Lower leg skin (tissue), 3 donors: ENCODE results near the gene POLN.

ENCODE experiments used
- POLR2A ChIP-seq, 2 donors: fragments of 450-650 bp; IDR thresholded peaks; one replicate each; pipeline ENCODE4 v1.6.1; 2016 to 2017; ENCODE audit warnings: antibody characterized with exemption in 2 of 2, mild to moderate bottlenecking in 1 of 2, moderate library complexity in 1 of 2
- TF ChIP-seq, protein P1 (sequence below), 3 donors: fragments of 450-650 bp; IDR thresholded peaks; one replicate each; pipeline ENCODE4 v1.5.1; 2016; ENCODE audit warnings: antibody characterized with exemption in 3 of 3, mild to moderate bottlenecking in 3 of 3, moderate library complexity in 2 of 3

DNA sequence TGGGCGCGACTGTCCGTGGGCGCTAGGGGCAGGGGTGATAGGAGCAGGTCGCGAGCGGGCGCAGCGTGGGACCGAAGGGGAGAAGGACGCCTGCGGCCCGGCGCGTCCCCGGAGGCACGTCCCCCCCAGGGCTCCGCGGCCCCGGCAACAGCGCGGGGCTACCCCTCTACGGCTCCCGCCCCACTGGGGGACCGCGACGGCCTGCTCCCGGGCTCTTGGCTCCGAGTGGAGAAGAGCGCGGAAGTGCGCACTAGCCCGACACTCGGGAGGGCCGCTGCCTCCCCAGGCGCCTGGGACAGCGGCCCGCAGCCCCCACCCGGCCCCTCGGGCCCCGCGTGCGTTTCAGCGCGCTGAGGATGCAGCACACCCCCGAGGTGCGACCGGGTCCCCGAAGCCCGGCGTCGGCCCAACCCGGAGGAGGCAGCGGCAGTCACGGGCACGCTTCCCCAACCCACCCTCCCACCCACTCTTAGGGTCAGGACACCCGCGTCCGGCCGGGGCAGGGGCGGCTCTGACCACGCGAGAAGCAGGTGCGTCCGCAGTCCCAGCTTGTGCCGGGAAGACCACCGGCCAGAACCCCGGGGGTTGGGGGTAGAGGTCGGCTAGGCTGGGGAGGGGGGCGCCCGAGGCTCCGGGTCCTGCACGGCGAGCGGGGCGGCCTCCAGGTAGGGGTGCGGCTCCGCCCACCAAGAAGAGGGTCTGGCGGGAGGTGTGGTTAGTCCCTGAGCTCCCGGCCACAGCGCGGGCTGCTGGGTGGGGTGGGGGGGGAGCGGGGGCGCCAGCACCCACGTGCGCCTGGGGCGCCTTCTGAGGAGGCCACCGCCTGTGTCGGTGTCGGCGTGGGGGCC is 201.3 kb downstream of the POLN start:
- TF ChIP-seq, protein P1, sequence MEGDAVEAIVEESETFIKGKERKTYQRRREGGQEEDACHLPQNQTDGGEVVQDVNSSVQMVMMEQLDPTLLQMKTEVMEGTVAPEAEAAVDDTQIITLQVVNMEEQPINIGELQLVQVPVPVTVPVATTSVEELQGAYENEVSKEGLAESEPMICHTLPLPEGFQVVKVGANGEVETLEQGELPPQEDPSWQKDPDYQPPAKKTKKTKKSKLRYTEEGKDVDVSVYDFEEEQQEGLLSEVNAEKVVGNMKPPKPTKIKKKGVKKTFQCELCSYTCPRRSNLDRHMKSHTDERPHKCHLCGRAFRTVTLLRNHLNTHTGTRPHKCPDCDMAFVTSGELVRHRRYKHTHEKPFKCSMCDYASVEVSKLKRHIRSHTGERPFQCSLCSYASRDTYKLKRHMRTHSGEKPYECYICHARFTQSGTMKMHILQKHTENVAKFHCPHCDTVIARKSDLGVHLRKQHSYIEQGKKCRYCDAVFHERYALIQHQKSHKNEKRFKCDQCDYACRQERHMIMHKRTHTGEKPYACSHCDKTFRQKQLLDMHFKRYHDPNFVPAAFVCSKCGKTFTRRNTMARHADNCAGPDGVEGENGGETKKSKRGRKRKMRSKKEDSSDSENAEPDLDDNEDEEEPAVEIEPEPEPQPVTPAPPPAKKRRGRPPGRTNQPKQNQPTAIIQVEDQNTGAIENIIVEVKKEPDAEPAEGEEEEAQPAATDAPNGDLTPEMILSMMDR (IDR thresholded peaks at IDR 0.05), result no peak
- no peak for TF ChIP-seq POLR2A (IDR thresholded peaks at IDR 0.05)
